ENCODE results near the gene CNTNAP2.
"Not testable (repeated sequence)": the region's sequence is repeated elsewhere in the genome, so short reads cannot be mapped to it uniquely, and the experiment has no call there.

DNA sequence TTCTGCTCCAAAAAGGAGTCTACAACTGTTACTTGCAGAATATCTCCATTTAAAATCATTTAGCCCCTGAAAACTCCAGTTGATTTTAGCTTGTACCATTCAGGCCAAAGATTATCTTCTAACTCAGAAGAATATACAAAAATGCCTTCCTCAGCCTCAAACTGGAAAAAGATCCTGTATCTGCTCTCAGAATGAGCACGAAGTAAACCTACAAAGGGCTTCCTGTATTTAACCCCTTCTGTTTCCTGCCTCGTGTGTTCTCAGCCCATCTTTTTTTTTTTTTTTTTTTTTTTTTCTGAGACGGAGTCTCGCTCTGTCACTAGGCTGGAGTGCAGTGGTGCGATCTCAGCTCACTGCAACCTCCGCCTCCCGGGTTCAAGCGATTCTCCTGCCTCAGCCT is 2334.9 kb downstream of the CNTNAP2 start:
- TF ChIP-seq CTCF (IDR thresholded peaks at IDR 0.05); POLR2AphosphoS5 (IDR thresholded peaks at IDR 0.05; ENCODE audit: low read depth, low read length); SIN3A (IDR thresholded peaks at IDR 0.05; ENCODE audit: borderline replicate concordance, insufficient read depth, low read depth, low read length): not testable (repeated sequence)
- TF ChIP-seq, protein P1, sequence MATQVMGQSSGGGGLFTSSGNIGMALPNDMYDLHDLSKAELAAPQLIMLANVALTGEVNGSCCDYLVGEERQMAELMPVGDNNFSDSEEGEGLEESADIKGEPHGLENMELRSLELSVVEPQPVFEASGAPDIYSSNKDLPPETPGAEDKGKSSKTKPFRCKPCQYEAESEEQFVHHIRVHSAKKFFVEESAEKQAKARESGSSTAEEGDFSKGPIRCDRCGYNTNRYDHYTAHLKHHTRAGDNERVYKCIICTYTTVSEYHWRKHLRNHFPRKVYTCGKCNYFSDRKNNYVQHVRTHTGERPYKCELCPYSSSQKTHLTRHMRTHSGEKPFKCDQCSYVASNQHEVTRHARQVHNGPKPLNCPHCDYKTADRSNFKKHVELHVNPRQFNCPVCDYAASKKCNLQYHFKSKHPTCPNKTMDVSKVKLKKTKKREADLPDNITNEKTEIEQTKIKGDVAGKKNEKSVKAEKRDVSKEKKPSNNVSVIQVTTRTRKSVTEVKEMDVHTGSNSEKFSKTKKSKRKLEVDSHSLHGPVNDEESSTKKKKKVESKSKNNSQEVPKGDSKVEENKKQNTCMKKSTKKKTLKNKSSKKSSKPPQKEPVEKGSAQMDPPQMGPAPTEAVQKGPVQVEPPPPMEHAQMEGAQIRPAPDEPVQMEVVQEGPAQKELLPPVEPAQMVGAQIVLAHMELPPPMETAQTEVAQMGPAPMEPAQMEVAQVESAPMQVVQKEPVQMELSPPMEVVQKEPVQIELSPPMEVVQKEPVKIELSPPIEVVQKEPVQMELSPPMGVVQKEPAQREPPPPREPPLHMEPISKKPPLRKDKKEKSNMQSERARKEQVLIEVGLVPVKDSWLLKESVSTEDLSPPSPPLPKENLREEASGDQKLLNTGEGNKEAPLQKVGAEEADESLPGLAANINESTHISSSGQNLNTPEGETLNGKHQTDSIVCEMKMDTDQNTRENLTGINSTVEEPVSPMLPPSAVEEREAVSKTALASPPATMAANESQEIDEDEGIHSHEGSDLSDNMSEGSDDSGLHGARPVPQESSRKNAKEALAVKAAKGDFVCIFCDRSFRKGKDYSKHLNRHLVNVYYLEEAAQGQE (IDR thresholded peaks at IDR 0.05; ENCODE audit: insufficient read depth in 1 of 2, low read depth in 2 of 2, low read length in 1 of 2): not testable (repeated sequence)
